ENCODE results near the gene ANKRD60. TPM values are rescaled to one million over a fixed set of nuclear protein-coding genes. Genes with fewer than 3 reads are reported as not detected.

Gene ANKRD60
- total RNA-seq, 4 donors from 2014 or later = not detected

DNA sequence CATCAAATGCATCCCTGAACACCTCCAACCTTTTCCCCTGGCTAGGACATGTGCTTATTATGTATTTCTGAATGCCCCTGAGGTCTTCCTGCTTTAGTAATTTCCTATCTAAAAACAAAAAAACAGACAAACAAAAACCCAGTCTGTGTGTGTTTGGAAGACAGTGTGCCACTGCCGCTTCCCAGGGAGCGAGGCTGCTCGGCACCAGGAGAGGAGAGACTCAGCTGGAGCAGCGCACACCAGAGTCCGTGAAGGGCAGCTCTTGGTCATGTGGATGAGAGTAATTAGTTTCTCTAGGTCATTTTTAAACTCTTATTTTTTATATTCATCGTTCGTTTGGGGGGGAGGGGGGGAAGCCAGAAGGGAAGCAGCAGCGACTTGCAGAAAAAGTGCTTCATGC is 10.0 kb upstream of the ANKRD60 start:
- TF ChIP-seq, protein P1, sequence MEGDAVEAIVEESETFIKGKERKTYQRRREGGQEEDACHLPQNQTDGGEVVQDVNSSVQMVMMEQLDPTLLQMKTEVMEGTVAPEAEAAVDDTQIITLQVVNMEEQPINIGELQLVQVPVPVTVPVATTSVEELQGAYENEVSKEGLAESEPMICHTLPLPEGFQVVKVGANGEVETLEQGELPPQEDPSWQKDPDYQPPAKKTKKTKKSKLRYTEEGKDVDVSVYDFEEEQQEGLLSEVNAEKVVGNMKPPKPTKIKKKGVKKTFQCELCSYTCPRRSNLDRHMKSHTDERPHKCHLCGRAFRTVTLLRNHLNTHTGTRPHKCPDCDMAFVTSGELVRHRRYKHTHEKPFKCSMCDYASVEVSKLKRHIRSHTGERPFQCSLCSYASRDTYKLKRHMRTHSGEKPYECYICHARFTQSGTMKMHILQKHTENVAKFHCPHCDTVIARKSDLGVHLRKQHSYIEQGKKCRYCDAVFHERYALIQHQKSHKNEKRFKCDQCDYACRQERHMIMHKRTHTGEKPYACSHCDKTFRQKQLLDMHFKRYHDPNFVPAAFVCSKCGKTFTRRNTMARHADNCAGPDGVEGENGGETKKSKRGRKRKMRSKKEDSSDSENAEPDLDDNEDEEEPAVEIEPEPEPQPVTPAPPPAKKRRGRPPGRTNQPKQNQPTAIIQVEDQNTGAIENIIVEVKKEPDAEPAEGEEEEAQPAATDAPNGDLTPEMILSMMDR (IDR thresholded peaks at IDR 0.05) = no peak
- DNase-seq (ENCODE audit: low spot score) (no peak), ATAC-seq (ENCODE audit: low FRiP score) (no peak)

DNA sequence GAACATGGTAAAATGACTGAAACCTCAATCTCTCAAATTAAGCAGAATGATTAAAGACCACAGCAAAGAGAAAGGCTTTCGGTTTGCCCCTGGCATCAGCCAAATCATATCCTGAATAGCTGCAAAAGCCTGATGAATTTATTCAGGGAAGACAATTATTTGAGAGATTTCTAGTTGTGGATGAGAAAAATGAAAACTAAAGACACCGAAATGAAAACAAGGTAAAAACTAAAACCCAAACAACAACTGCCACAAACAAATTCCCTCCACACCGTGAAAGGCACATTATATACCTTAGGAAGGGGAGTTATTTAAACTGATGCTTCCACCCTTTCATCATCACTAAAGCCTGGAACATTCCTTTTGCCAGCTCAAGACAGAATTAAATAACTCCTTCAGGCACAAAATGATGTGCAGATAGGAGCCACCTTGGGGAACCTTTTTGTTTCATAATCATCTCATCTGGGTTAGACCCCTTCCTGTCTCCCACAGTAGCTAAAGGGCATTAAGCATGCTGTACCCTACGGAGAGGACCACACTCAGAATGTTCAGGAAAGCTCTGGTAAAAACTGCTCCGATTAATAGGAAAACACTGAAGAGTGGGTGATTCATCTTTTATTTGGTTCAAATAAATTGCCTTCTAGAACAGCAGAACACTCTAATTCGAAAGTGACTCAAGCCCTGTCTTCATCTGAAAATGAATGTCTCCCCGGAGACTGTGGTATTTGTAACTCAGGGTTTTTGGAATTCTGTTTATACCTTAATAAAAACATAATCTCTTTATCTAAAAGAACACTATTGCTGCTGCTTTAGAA is 9.1 kb upstream of the ANKRD60 start:
- TF ChIP-seq, protein P1 (IDR thresholded peaks at IDR 0.05) = no peak
- DNase-seq (ENCODE audit: low spot score) = no peak
- no peak for ATAC-seq (ENCODE audit: low FRiP score)

DNA sequence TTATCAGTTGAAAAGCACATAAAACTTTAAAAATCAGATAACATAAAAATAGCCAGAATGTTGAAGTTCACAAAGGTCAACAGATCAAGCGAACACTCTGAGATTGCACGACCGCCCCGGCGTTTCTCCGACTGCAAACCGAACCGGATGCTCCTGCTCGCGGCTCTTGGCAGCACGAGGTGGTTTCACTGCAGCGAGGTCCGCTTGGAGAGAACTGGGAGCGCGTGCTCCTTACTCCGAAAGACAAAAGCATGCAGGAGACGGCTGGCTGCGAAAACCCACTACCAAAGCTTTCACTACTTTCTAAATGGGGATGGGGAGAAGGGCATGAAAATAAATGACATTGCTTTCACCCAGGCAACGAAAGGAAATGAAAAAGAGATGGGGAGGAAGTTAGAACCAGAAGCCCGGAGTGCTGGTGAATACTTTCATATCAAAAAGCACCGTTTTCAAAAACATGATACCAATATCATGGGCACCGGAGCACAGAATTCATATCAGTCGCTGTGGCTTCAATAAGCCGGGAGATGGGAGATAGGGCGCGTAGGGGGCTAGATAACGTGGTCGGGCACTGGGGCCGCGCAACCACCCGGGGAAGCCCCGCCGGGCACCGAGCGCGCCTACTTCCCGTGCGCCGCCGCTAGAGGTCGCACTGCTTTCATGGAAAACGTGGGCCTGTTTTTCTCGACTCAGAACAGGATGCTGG is 8.3 kb upstream of the ANKRD60 start:
- TF ChIP-seq, protein P1 (IDR thresholded peaks at IDR 0.05) = peak in 1 of 3 donors; percentile 80
- DNase-seq (ENCODE audit: low spot score) (peak; percentile 83), ATAC-seq (ENCODE audit: low FRiP score) (peak; percentile 86)

DNA sequence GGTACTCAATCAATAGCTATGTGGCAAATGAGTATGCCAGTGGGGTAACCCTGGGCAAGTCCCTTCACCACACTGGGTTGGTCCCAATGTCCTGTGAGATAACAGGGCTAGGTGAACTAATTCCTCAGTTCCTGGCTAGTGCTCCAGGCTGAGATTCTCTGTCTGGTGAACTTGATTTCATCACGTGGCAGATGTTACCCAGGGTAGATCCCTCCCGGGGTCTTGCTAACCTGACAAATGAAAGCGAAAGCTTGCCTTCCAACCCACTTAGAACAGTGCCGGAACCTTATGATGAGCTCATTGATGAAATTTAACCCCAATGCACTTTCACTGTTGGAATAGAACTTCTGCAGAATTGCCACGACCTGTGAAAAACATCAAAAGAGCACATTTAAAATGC is 6.6 kb upstream of the ANKRD60 start:
- ATAC-seq (ENCODE audit: low FRiP score) = no peak
- TF ChIP-seq, protein P1 (IDR thresholded peaks at IDR 0.05) = no peak
- no peak for DNase-seq (ENCODE audit: low spot score)

DNA sequence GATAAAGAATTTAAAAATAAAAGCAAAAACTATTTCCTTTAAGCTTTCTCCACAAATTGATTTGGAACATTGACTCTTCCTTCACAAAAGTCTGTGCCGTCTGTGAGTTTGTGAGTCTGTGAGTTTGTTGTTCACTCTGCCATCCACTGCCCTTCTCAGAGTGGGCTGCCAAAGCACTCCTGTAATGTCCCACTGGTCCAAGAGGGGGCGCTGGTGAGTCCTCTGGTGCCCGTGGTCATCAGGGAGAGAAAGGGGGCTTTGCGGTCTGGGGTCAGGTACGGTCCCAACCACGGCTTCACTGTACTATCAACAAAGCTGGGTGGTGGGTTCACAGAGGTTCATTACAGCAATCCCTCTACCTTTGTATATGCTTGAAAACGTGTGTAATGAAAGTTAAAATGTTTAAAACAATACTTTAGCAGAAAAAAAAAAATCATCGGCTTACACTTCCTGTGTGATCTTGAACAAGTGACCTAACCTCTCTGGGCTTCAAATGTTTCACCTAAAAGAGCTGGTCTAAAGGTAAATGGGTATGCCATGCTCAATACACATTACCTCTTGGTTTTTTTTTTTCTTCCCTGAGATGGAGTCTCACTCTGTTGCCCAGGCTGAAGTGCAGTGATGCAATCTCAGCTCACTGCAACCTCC is 5.6 kb upstream of the ANKRD60 start:
- DNase-seq (ENCODE audit: low spot score) (no peak), ATAC-seq (ENCODE audit: low FRiP score) (no peak)
- TF ChIP-seq, protein P1 (IDR thresholded peaks at IDR 0.05) = no peak

DNA sequence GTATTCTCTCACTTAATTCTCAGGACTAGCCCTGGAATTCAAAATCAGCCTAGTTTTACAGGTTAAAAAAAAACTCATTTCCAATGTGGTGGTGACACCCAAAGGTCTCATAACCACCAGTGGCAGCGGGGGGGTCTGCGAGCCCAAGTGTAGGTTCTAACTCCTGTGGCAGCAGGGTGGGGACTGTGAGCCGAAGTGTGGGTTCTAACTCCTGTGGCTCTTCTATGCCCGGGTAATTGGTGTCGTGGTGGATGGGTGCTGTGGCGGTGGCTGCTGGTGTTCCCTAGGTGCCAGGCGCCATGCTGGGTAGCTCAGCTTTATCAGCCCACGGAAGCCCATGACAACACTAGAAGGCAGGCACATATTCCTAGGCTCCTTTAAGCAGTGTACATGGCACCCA is 4.9 kb upstream of the ANKRD60 start:
- no peak for DNase-seq (ENCODE audit: low spot score)
- no peak for ATAC-seq (ENCODE audit: low FRiP score)
- TF ChIP-seq, protein P1 (IDR thresholded peaks at IDR 0.05) = no peak

Measured in omental fat pad (tissue), 4 donors.